ENCODE results near the gene HABP4.

DNA sequence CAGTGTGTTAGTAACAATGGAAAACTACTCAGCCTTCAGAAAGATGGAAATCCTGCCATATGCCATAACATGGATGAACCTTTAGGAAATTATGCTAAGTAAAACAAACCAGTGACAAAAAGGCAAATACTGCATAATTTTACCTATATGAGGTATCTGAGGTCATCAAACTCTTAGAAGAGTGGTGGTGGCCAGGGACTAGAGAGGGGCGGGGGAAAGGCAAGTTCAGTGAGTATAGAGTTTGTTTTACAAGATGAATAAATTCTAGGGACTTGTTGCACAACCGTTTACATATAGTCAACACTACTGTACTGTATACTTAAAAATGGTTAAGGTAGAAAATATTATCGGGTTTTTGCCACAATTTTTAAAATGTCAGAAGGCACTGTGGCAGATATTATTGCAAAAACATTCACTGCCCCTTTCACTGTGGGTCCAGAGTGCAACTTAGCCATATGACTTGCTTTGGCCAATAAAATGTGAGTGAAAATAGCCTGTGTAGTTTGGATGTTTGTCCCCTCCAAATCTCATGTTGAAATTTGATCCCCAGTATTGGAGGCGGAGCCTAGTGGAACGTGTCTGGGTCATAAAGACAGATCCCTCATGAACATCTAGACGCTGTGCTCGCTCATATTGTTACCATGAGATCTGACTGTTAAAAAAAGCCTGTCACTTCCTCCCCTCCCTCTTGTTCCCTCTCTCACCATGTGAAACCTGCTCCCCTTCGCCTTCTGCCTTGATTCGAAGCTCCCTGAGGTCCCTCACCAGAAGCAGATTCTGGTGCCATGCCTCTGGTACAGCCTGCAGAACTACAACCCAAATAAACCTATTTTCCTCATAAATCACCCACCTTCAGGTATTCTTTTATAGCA lies 41.3 kb upstream of the HABP4 start:
- TF ChIP-seq, protein P1, sequence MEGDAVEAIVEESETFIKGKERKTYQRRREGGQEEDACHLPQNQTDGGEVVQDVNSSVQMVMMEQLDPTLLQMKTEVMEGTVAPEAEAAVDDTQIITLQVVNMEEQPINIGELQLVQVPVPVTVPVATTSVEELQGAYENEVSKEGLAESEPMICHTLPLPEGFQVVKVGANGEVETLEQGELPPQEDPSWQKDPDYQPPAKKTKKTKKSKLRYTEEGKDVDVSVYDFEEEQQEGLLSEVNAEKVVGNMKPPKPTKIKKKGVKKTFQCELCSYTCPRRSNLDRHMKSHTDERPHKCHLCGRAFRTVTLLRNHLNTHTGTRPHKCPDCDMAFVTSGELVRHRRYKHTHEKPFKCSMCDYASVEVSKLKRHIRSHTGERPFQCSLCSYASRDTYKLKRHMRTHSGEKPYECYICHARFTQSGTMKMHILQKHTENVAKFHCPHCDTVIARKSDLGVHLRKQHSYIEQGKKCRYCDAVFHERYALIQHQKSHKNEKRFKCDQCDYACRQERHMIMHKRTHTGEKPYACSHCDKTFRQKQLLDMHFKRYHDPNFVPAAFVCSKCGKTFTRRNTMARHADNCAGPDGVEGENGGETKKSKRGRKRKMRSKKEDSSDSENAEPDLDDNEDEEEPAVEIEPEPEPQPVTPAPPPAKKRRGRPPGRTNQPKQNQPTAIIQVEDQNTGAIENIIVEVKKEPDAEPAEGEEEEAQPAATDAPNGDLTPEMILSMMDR (IDR thresholded peaks at IDR 0.05 in 2 of 3, conservative IDR thresholded peaks at IDR 0.05 in 1 of 3; ENCODE audit: control insufficient read depth in 2 of 3, extremely low read depth in 1 of 3, insufficient read depth in 1 of 3, low read depth in 3 of 3, low read length in 3 of 3): no peak
- TF ChIP-seq SIN3A (IDR thresholded peaks at IDR 0.05; ENCODE audit: low read depth, low read length): no peak
- TF ChIP-seq SP1 (IDR thresholded peaks at IDR 0.05; ENCODE audit: low read depth, low read length): no peak
- no peak for TF ChIP-seq NBN (IDR thresholded peaks at IDR 0.05)
- TF ChIP-seq CBX5 (IDR thresholded peaks at IDR 0.05; ENCODE audit: low read depth): no peak
- no peak for TF ChIP-seq EP300 (IDR thresholded peaks at IDR 0.05; ENCODE audit: borderline replicate concordance in 1 of 2, control insufficient read depth in 1 of 2, low read depth in 2 of 2, low read length in 2 of 2)
- TF ChIP-seq NFIC (IDR thresholded peaks at IDR 0.05; ENCODE audit: low read depth, low read length): no peak
- no peak for TF ChIP-seq REST (IDR thresholded peaks at IDR 0.05; ENCODE audit: low read depth, low read length)
- TF ChIP-seq POLR2A (IDR thresholded peaks at IDR 0.05; ENCODE audit: low read depth, low read length): no peak
- TF ChIP-seq MXI1 (IDR thresholded peaks at IDR 0.05; ENCODE audit: low read depth, low read length): no peak
- no peak for TF ChIP-seq SRF (IDR thresholded peaks at IDR 0.05; ENCODE audit: low read depth in 2 of 2, low read length in 2 of 2)

Measured in GM12878 (cell line).